ENCODE data around the gene HELZ. TPM values are rescaled to one million over a fixed set of nuclear protein-coding genes. Genes with fewer than 3 reads are reported as not detected.

Gene HELZ
- total and polyA plus RNA-seq, 9 donors: 8.4 to 72.8 (median 55.5) TPM

GRCh38 chr17:67186782-67187181 lies 58.2 kb downstream of the HELZ start:
- Histone ChIP-seq H3K36me3 (no peaks in the 10 kb centered on the region), H3K4me3 (no peak overlapping the region), H3K9me3 (no peaks in the 10 kb centered on the region), H3K27me3 (no peaks in the 10 kb centered on the region), H3K4me1 (ENCODE audit: insufficient read depth) (no peaks in the 10 kb centered on the region), H3K27ac (no peak overlapping the region)
- intact Hi-C loops (cut with DNase I): no loop called here
- TF ChIP-seq CTCF (IDR thresholded peaks at IDR 0.05) (no peak), POLR2A (IDR thresholded peaks at IDR 0.05) (no peak), EP300 (IDR thresholded peaks at IDR 0.05) (no peak)
- WGBS, 3 donors: 96 to 98% (median 97%) methylated on average over 4 of the region's 4 CpGs
- DNase-seq: no peak

- Histone ChIP-seq H3K4me3 (no peak overlapping the region), H3K27ac (no peak overlapping the region), H3K36me3 (no peaks in the 10 kb centered on the region), H3K27me3 (no peaks in the 10 kb centered on the region), H3K9me3 (no peaks in the 10 kb centered on the region), H3K4me1 (ENCODE audit: insufficient read depth) (no peaks in the 10 kb centered on the region)
- intact Hi-C loops (cut with DNase I): no loop called here
- 6 to 19% (median 17%) methylated on average over 1 of the region's 1 CpG for WGBS, 3 donors
- TF ChIP-seq EP300 (IDR thresholded peaks at IDR 0.05): no peak
- no peak for TF ChIP-seq CTCF (IDR thresholded peaks at IDR 0.05)
- no peak for DNase-seq
These were observed 61.5 kb downstream of the HELZ start for GRCh38 chr17:67183531-67183930.

GRCh38 chr17:67181825-67182224 lies 63.2 kb downstream of the HELZ start:
- H3K36me3 ChIP-seq: no peaks in the 10 kb centered on the region
- H3K4me3 ChIP-seq: no peak overlapping the region
- H3K27ac ChIP-seq: no peak overlapping the region
- intact Hi-C loops (cut with DNase I): no loop called here
- TF ChIP-seq EP300 (IDR thresholded peaks at IDR 0.05) (no peak), CTCF (IDR thresholded peaks at IDR 0.05) (no peak), POLR2A (IDR thresholded peaks at IDR 0.05) (no peak)
- H3K9me3 ChIP-seq: no peaks in the 10 kb centered on the region
- DNase-seq: no peak
- H3K27me3 ChIP-seq: no peaks in the 10 kb centered on the region
- no peaks in the 10 kb centered on the region for H3K4me1 ChIP-seq (ENCODE audit: insufficient read depth)
- 94 to 99% (median 95%) methylated on average over 3 of the region's 3 CpGs for WGBS, 3 donors

GRCh38 chr17:67180275-67180674 lies 64.7 kb downstream of the HELZ start:
- Histone ChIP-seq H3K9me3 (no peaks in the 10 kb centered on the region), H3K4me1 (ENCODE audit: insufficient read depth) (no peaks in the 10 kb centered on the region), H3K36me3 (no peaks in the 10 kb centered on the region), H3K4me3 (no peak overlapping the region), H3K27me3 (no peaks in the 10 kb centered on the region), H3K27ac (no peak overlapping the region)
- WGBS, 3 donors: 84 to 88% (median 88%) methylated on average over 5 of the region's 5 CpGs
- DNase-seq: no peak
- TF ChIP-seq CTCF (IDR thresholded peaks at IDR 0.05) (no peak), EP300 (IDR thresholded peaks at IDR 0.05) (no peak), POLR2A (IDR thresholded peaks at IDR 0.05) (no peak)
- intact Hi-C loops (cut with DNase I): no loop called here

- no peak for DNase-seq
- intact Hi-C loops (cut with DNase I): no loop called here
- no peaks in the 10 kb centered on the region for H3K27me3 ChIP-seq
- no peaks in the 10 kb centered on the region for H3K9me3 ChIP-seq
- TF ChIP-seq POLR2A (IDR thresholded peaks at IDR 0.05) (no peak), CTCF (IDR thresholded peaks at IDR 0.05) (no peak)
- H3K36me3 ChIP-seq: no peaks in the 10 kb centered on the region
- H3K4me3 ChIP-seq: no peak overlapping the region
- H3K4me1 ChIP-seq (ENCODE audit: insufficient read depth): no peaks in the 10 kb centered on the region
- 80 to 89% (median 86%) methylated on average over 4 of the region's 4 CpGs for WGBS, 3 donors
- H3K27ac ChIP-seq: no peak overlapping the region
These were observed 66.4 kb downstream of the HELZ start for GRCh38 chr17:67178555-67178954.

All from ovary (tissue), 9 donors.